ENCODE data around the gene TLCD5.

The TLCD5 gene

DNA sequence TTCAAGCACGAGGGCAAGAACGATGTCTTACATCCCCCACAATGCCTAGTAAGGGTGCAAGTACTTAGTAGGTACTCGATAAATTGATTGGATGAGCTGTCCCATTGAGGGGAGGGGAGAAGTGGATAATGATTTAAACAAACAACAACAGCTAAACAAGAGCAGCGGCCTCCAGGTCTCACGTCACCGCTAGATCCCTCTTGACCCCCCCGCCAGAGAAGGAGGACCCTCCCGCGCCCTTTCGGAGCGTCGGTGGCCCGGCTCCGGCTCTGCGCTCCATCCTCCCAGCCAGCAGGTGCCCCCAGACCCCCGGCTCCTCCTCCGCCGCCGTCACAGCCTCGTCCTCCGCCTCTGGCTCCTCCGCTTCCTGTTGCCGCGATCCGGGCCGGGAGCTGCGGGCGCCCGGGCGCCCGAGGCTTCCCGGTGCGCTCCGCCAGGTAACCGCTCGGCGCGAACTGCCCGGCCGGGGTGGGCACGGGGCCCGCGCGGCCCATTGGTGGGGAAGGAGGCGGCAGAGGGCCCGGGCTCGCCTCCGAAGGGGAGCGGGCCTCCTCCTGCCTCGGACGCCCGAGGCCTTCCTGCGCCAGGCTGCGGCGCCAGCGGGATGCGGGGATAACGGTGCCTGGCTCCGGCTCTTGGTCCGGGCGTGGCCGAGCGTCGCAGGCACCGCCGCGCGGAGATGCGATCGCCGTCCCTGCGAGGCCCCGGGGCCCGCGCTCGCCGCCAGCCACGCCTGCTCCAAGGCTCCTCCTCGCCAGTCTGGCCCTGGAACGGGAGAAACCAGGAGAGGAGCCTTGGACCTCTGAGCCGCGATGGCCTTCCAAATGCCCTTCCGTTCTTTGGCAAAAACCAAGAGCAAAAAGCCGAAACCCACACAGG is at the start of gene TLCD5:
Gene TLCD5, plus strand, starts transcription at position 368 of the 879 bp plus-strand sequence. CDS start 2,143 bp downstream, outside the sequence.
- Mint-ChIP-seq H3K27me3 (peaks cover 50% of the 10 kb centered on the region), H3K4me3 (peak within 1 kb of the TSS; percentile 85), H3K27ac (no peak within 1 kb of the TSS), H3K36me3 (no peaks in the 10 kb centered on the region), H3K4me1 (ENCODE audit: low read depth) (peaks cover 20% of the 10 kb centered on the region), H3K9me3 (ENCODE audit: low read depth) (no peaks in the 10 kb centered on the region)

DNA sequence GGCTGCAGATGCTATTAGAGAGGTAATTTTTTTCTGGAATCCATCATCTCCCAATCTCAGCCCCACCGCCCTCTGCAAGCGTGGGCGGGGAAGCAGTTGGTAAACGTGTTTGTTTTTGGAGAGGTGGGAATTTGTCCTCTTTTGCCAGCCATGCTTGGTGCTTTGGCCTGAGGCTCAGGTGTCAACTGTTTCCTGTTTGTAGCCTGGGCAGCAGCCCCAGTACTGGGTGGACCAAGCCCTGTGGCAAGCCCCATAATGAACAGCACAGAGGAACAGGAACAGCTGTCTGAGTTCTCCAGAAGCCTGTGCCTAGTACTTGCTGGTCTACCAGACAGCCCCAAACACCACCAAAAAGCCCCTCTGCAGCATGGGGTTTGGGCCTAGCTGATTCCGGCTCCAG is 45.6 kb upstream of the TLCD5 start:
- Mint-ChIP-seq H3K4me3 (no peak overlapping the region), H3K27ac (no peak overlapping the region), H3K9me3 (ENCODE audit: low read depth) (no peaks in the 10 kb centered on the region), H3K4me1 (ENCODE audit: low read depth) (no peaks in the 10 kb centered on the region), H3K36me3 (no peaks in the 10 kb centered on the region), H3K27me3 (no peaks in the 10 kb centered on the region)

DNA sequence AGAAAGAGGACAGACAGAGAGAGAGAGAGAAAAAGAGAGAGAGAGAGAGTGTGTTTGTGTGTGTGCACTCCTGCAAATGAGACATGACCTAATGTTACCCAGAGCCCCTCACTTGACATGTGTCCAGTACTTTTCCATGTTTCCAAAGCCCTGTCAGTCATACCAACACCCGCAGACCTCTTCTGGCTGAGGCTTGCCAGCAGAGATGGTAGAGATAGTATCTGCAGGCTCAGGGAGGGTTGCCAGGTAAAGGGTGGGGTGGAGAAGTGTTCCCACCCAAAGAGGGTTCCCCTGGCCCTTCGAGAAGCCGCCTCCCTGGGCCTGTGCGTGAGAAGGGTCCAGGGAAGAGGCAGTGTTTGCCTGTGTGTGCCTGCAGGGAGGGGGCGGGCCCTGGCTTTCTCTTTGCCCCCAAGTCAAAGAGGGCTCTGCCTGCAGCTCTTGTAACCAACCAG is 44.5 kb upstream of the TLCD5 start:
- Mint-ChIP-seq H3K36me3 (no peaks in the 10 kb centered on the region), H3K4me1 (ENCODE audit: low read depth) (no peaks in the 10 kb centered on the region), H3K9me3 (ENCODE audit: low read depth) (no peaks in the 10 kb centered on the region), H3K27ac (no peak overlapping the region), H3K27me3 (no peaks in the 10 kb centered on the region), H3K4me3 (no peak overlapping the region)

DNA sequence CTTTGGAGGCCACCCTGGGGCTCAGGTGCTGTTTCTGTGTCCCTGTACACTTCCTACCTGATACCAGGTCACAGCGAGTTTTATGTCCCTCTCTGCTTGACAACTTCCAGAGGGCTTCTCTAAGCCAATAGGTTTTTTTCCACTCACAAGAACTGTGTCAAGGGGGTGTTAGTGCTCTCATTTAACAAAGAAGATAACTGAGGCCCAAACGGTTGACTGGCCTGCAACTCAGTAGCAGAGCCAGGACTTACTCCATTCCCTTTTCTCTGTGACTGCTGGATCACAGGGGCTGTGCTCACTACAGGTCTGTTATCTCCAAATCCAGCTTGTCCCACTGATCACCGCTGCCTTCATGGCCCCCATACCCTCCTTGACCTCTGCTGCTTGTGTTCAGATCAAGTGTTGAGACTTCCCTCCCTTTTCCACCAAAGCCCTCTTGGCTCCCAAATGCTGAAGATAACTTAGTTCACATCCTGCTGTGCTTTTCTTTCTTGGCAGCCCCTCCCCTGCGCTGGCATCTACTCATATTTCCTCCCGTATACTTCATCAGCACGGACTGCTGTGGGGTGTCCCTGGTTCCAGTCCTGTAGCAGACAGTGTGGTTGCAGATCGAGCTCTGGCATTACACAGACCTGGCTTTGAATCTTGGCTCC is 43.8 kb upstream of the TLCD5 start:
- Mint-ChIP-seq H3K27me3 (no peaks in the 10 kb centered on the region), H3K36me3 (no peaks in the 10 kb centered on the region), H3K4me3 (no peak overlapping the region), H3K27ac (no peak overlapping the region), H3K4me1 (ENCODE audit: low read depth) (no peaks in the 10 kb centered on the region), H3K9me3 (ENCODE audit: low read depth) (no peaks in the 10 kb centered on the region)

DNA sequence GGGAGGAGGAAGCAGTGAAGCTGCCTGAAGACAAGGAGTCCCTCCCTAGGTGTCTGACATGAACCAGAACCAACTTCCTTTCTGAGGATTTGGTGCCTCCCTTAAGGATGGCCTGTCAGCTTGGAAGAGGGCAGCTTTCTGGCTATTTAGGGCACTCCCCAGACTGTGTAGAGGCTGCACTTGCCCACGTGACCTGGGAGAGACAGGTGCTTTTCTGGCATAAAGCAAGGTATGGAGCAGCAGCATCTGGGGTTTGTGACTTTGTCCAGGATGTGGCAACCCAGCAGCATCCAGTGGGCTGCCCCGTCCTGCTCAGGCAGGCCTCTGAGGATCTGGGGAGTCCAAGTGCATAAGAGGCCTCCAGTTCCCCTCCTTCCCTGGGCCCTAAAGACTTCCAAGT is 42.0 kb upstream of the TLCD5 start:
- Mint-ChIP-seq H3K4me1 (ENCODE audit: low read depth) (no peaks in the 10 kb centered on the region), H3K4me3 (no peak overlapping the region), H3K27me3 (no peaks in the 10 kb centered on the region), H3K9me3 (ENCODE audit: low read depth) (no peaks in the 10 kb centered on the region), H3K27ac (no peak overlapping the region), H3K36me3 (no peaks in the 10 kb centered on the region)

DNA sequence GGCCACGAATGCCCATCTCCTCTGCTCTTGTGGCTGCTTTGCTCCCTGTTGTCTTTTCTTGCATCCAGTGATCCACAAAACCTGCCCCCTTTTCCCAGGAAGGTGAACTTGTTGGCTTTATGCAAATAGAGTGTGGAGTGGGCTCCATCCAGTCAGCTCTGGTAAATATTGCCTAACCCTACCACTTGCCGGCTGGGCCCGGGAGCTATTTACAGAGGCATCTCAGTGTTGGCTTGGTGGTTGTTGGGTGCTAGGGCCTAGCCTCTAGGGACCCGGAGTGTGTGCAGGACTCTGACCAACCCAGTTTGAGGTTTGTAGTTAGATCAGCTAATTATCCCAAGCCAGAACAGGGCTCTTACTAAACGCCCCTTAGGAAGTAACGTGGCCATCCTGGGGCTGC is 40.8 kb upstream of the TLCD5 start:
- H3K27me3 Mint-ChIP-seq: peaks cover 2% of the 10 kb centered on the region

DNA sequence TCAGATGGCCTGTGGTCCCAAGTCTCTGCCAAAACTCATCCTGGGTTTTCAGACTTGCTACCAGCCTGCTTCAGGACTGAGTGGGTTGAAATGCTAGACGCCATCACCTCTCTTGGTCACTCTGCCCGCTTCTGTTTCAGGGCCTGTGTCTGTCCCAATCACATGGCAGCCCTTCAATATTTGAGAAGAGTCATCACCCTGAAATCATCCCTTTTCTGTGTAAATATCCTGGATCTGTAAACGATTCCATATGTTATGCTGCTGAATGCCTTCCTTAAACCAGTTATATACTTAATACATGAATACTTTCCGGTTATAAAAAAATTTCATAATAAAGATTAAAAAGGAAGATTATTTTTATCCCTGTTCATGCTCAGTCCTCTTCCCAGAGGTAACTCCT is 39.8 kb upstream of the TLCD5 start:
- no peaks in the 10 kb centered on the region for H3K4me1 Mint-ChIP-seq (ENCODE audit: low read depth)
- H3K27ac Mint-ChIP-seq: no peak overlapping the region
- no peaks in the 10 kb centered on the region for H3K9me3 Mint-ChIP-seq (ENCODE audit: low read depth)
- peaks cover 4% of the 10 kb centered on the region for H3K27me3 Mint-ChIP-seq
- no peak overlapping the region for H3K4me3 Mint-ChIP-seq
- H3K36me3 Mint-ChIP-seq: no peaks in the 10 kb centered on the region

More for the DNA sequence above, 40.8 kb upstream of the TLCD5 start:
- Mint-ChIP-seq H3K4me1 (ENCODE audit: low read depth) (no peaks in the 10 kb centered on the region), H3K27ac (no peak overlapping the region), H3K36me3 (no peaks in the 10 kb centered on the region), H3K4me3 (no peak overlapping the region), H3K9me3 (ENCODE audit: low read depth) (no peaks in the 10 kb centered on the region)

DNA sequence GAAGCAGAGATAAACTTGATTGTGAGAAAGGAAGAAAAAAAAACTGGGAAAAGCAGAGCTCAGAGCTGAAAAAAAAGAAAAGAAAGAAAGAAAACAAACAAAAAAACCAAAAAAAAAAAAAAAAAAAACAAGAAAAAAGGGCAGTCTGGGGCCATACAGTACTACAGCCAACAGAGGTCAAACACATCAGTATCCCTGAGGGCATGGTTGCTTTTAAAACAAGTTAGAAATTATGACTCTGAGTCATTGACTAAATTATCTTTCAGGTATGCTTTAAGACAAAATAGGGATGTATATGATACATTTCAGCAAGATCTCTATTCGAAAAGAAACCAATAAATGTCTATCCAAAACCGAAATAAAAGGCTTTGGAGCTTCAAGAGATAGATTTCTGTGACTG is 37.1 kb upstream of the TLCD5 start:
- Mint-ChIP-seq H3K36me3 (no peaks in the 10 kb centered on the region), H3K4me1 (ENCODE audit: low read depth) (no peaks in the 10 kb centered on the region), H3K4me3 (no peak overlapping the region), H3K27ac (no peak overlapping the region), H3K27me3 (peaks cover 7% of the 10 kb centered on the region), H3K9me3 (ENCODE audit: low read depth) (no peaks in the 10 kb centered on the region)

DNA sequence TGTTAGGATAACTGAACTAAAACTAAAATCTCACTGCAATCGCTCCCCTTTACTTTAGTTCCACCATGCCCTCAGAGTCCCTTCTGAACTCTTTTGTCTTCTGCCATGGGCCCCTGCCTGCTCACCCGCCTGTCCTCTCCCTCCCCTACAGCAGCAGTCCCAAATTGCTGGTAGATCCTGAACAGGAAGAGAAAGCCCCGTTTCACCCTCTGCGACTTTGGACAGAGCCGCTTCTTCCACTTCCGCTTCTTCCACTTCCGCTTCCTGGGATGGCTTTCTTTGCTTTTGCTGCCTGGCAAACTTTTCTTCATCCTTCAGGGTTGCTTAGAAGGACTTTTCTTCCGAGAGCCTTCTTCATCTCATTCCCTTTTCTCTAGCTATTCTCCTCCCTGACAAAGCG is 35.7 kb upstream of the TLCD5 start:
- no peak overlapping the region for H3K27ac Mint-ChIP-seq
- H3K4me3 Mint-ChIP-seq: no peak overlapping the region
- H3K36me3 Mint-ChIP-seq: no peaks in the 10 kb centered on the region
- no peaks in the 10 kb centered on the region for H3K4me1 Mint-ChIP-seq (ENCODE audit: low read depth)
- H3K27me3 Mint-ChIP-seq: peaks cover 12% of the 10 kb centered on the region
- H3K9me3 Mint-ChIP-seq (ENCODE audit: low read depth): no peaks in the 10 kb centered on the region

DNA sequence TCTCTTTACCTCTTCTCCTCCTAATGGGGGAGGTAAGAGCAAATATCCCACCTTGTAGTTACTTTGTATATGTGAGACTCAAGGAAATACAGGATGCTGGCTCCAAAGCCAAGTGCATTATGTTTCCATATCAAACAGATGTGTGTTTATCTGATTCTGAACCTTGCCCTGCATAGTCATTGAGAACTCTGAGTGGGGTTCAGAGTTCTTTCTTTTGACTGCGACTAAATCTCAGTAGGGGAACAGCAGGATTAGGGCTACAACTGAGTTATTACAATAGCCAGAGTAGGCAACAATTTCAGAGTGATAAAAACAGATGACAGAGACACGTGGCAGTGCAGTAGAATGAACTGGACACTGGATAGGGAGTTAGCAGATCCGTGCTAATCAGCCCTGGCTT is 34.1 kb upstream of the TLCD5 start:
- Mint-ChIP-seq H3K9me3 (ENCODE audit: low read depth) (no peaks in the 10 kb centered on the region), H3K4me1 (ENCODE audit: low read depth) (no peaks in the 10 kb centered on the region), H3K4me3 (no peak overlapping the region), H3K27me3 (peaks cover 12% of the 10 kb centered on the region), H3K36me3 (no peaks in the 10 kb centered on the region), H3K27ac (no peak overlapping the region)

DNA sequence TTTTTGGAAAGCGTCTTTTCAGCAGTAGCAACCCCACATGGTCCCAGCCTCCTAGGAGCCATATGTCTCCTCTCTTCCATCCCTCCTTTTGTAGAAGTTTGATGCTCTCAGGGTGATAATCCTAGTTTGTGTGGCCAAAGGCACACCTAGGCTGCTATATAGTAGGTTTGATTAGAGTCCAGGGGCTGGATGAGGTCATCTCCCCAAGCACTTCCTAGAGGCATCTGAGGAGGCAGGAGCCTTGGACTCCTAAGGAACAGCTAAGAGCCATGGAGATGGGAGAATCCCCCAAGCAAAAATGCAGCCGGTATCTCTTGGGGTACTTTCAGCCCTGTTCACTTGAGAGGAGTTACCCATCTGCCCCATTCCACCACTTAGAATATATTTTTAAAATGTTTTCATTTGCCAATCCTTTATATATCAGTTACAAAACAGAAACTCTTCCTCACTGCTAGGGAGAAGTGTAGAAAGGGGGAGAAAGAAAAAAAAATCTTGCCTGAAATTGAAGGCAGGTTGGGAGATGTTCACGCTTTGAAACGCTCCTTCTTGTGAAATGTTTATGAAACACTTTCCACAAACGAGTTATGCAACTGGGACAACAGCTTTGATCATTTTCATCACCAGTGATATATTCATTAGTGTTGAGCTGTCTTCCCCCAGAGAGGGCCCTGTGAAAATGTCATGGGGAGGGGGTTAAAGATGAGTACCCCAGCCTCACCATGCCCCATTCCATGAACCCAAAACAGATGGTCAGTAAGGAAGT is 31.9 kb upstream of the TLCD5 start:
- no peaks in the 10 kb centered on the region for H3K36me3 Mint-ChIP-seq
- no peaks in the 10 kb centered on the region for H3K4me1 Mint-ChIP-seq (ENCODE audit: low read depth)
- H3K27me3 Mint-ChIP-seq: peaks cover 16% of the 10 kb centered on the region
- no peak overlapping the region for H3K4me3 Mint-ChIP-seq
- H3K27ac Mint-ChIP-seq: no peak overlapping the region
- H3K9me3 Mint-ChIP-seq (ENCODE audit: low read depth): no peaks in the 10 kb centered on the region

DNA sequence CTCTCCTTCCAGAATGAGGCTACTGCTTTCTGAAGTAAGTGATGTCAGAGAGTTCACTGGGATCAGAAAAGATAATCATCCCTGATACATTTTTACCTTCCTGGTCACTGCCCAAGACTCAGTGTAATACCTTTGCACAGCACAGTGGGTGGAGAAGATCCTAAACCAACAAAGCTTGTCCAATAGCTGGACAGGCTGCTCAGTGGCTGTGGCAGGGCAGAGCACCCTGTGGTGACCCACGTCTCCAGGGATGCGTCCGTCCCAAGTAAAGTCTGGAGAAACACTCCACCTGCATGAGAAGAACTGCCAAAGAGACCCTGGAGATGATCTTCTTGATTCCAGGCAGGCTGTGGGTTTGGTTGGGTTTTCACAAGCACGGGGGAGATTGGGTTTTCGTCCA is 31.0 kb upstream of the TLCD5 start:
- H3K4me1 Mint-ChIP-seq (ENCODE audit: low read depth): no peaks in the 10 kb centered on the region
- H3K9me3 Mint-ChIP-seq (ENCODE audit: low read depth): no peaks in the 10 kb centered on the region
- no peak overlapping the region for H3K27ac Mint-ChIP-seq
- H3K27me3 Mint-ChIP-seq: peaks cover 15% of the 10 kb centered on the region
- H3K36me3 Mint-ChIP-seq: no peaks in the 10 kb centered on the region
- H3K4me3 Mint-ChIP-seq: no peak overlapping the region

DNA sequence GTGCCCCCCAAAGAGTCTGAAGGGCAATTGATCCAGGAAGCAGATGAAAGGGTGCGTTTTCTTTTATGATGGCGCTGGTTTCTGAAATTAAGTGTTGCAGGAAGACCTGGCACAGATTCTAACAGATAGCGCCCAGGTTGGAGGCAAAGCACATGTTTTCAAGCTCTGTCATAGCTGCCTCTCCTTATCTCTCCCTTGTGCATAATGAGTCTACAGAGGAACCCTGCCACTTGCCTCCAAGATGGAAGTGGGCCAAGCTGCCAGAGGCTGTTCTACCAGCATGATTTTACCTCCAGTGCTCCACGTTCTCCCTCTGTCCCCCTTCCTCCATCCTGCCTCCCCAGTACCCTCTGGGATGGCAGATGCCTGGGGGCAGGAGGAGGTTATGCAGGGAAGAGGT is 30.0 kb upstream of the TLCD5 start:
- H3K36me3 Mint-ChIP-seq: no peaks in the 10 kb centered on the region
- no peaks in the 10 kb centered on the region for H3K9me3 Mint-ChIP-seq (ENCODE audit: low read depth)
- H3K27ac Mint-ChIP-seq: no peak overlapping the region
- no peaks in the 10 kb centered on the region for H3K4me1 Mint-ChIP-seq (ENCODE audit: low read depth)
- H3K27me3 Mint-ChIP-seq: peaks cover 14% of the 10 kb centered on the region
- no peak overlapping the region for H3K4me3 Mint-ChIP-seq

DNA sequence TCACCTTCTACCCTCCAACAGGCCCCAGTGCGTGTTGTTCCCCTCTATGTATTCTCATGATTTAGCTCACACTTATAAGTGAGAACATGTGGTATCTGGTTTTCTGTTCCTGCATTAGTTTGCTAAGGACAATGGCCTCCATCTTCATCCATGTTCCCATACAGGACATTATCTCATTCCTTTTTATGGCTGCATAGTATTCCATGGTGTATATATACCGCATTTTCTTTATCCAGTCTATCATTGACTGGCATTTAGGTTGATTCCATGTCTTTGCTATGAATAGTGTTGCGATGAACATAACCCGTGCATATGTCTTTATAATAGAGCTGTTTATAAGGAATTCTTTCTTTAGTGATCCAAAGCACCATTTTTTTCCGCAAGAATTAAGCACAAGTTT is 28.5 kb upstream of the TLCD5 start:
- Mint-ChIP-seq H3K27me3 (peaks cover 12% of the 10 kb centered on the region), H3K27ac (no peak overlapping the region), H3K4me3 (no peak overlapping the region), H3K4me1 (ENCODE audit: low read depth) (no peaks in the 10 kb centered on the region), H3K36me3 (no peaks in the 10 kb centered on the region), H3K9me3 (ENCODE audit: low read depth) (no peaks in the 10 kb centered on the region)

DNA sequence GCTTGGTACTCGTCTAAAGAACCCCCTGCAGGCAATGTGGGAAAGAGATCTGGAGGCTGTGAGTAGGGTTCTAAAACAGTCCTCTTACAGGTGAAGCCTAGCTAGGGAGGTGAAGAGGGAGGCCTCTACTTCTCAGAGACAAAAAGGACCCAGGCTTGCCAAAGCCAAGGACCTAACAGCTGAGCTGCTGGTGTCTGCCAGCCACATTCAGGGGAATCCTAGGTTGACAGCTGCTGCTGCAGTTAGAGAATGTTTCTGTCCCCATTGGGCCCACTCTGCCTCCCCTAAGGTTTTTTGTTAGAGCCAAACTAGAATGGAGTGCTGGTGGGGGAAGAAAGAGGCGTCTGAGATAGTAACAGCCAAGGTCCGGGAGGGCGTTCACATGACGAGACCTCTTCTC is 26.6 kb upstream of the TLCD5 start:
- no peaks in the 10 kb centered on the region for H3K9me3 Mint-ChIP-seq (ENCODE audit: low read depth)
- H3K27ac Mint-ChIP-seq: no peak overlapping the region
- H3K4me3 Mint-ChIP-seq: no peak overlapping the region
- H3K27me3 Mint-ChIP-seq: peaks cover 8% of the 10 kb centered on the region
- no peaks in the 10 kb centered on the region for H3K36me3 Mint-ChIP-seq
- H3K4me1 Mint-ChIP-seq (ENCODE audit: low read depth): no peaks in the 10 kb centered on the region
